Bronchial epithelial cell (primary cell): ENCODE data around the gene MPP2. TPM values are rescaled to one million over a fixed set of nuclear protein-coding genes. Genes with fewer than 3 reads are reported as not detected.

Source experiments
- DNase-seq: peaks from one replicate; pipeline ENCODE4 v3.0.0-alpha.2; 2010; ENCODE audit warnings: low read depth
- FAIRE-seq: peaks from 2 replicates; lab custom pipeline; 2011; peaks lifted over from hg19 to GRCh38; lab: Jason Lieb, UNC
- H3K27me3 ChIP-seq: 2 replicates; pipeline ENCODE4 v1.5.1; 2011; ENCODE audit warnings: low read length; ENCODE audit not compliant: control insufficient read depth, insufficient read depth
- H3K36me3 ChIP-seq: 2 replicates; pipeline ENCODE4 v1.5.1; 2011; ENCODE audit warnings: low read length; ENCODE audit not compliant: control insufficient read depth, insufficient read depth
- H3K4me3 ChIP-seq: 2 replicates; pipeline ENCODE4 v1.5.1; 2011; ENCODE audit warnings: mild to moderate bottlenecking, low read depth, low read length, control low read depth
- CTCF ChIP-seq: IDR thresholded peaks from 2 replicates; pipeline ENCODE4 v1.5.1; 2011; ENCODE audit warnings: mild to moderate bottlenecking, moderate library complexity, low read length, control low read depth, inconsistent platforms; ENCODE audit not compliant: insufficient read depth, severe bottlenecking
- total RNA-seq: library from RNA; depleted of rRNA; stranded (reverse); fragments of >200 nt; gene quantifications from 2 replicates; pipeline ENCODE4 v1.2.1, GENCODE V29; 2014

Gene MPP2
- total RNA-seq, 1 donor from 2014 or later: 0.26 TPM

GRCh38 chr17:43888548-43888947 lies 18.8 kb downstream of the MPP2 start:
- peak; percentile 62 for FAIRE-seq
- peaks cover 2% of the 10 kb centered on the region for H3K27me3 ChIP-seq
- no peak for TF ChIP-seq CTCF

GRCh38 chr17:43882761-43883415 lies 24.4 kb downstream of the MPP2 start:
- FAIRE-seq (no peak), DNase-seq (no peak)
- TF ChIP-seq CTCF: no peak
- Histone ChIP-seq H3K36me3 (no peaks in the 10 kb centered on the region), H3K4me3 (no peak overlapping the region), H3K27me3 (no peaks in the 10 kb centered on the region)

More at GRCh38 chr17:43888548-43888947, 18.8 kb downstream of the MPP2 start:
- DNase-seq: no peak
- H3K4me3 ChIP-seq: no peak overlapping the region
- no peaks in the 10 kb centered on the region for H3K36me3 ChIP-seq

GRCh38 chr17:43881758-43882505 lies 25.4 kb downstream of the MPP2 start:
- no peak overlapping the region for H3K4me3 ChIP-seq
- TF ChIP-seq CTCF: no peak
- H3K36me3 ChIP-seq: no peaks in the 10 kb centered on the region
- DNase-seq (no peak), FAIRE-seq (no peak)
- H3K27me3 ChIP-seq: no peaks in the 10 kb centered on the region

- no peak for FAIRE-seq
- no peak for DNase-seq
- no peaks in the 10 kb centered on the region for H3K27me3 ChIP-seq
- no peaks in the 10 kb centered on the region for H3K36me3 ChIP-seq
- no peak for TF ChIP-seq CTCF
- no peak overlapping the region for H3K4me3 ChIP-seq
These were observed 26.2 kb downstream of the MPP2 start for GRCh38 chr17:43881181-43881580.

GRCh38 chr17:43880420-43880991 lies 26.8 kb downstream of the MPP2 start:
- FAIRE-seq (peak; percentile 81), DNase-seq (peak; percentile 20)
- Histone ChIP-seq H3K4me3 (no peak overlapping the region), H3K36me3 (no peaks in the 10 kb centered on the region), H3K27me3 (no peaks in the 10 kb centered on the region)
- peak; percentile 92 for TF ChIP-seq CTCF
